GM23248 (cell line): ENCODE data around the gene PIK3R4. TPM values are rescaled to one million over a fixed set of nuclear protein-coding genes. Genes with fewer than 3 reads are reported as not detected.

Source experiments
- DNase-seq: peaks from one replicate; pipeline ENCODE4 v3.0.0-alpha.2; 2015
- H2AFZ ChIP-seq: fragments of 200-600 bp; sonication (generic); 2 replicates; pipeline ENCODE4 v1.6.1; 2016; ENCODE audit warnings: antibody characterized with exemption
- H3F3A ChIP-seq: fragments of 200-600 bp; sonication (generic); 2 replicates; pipeline ENCODE4 v1.6.1; 2016; ENCODE audit warnings: mild to moderate bottlenecking, antibody characterized with exemption, mixed run types; ENCODE audit not compliant: insufficient read depth
- H3K27ac ChIP-seq: fragments of 200-600 bp; sonication (generic); 2 replicates; pipeline ENCODE4 v1.5.1; 2016; ENCODE audit warnings: mild to moderate bottlenecking
- H3K27me3 ChIP-seq: fragments of 200-600 bp; sonication (generic); replicated peaks from 2 replicates; pipeline ENCODE4 v1.6.1; 2016; ENCODE audit warnings: mild to moderate bottlenecking; ENCODE audit not compliant: insufficient read depth
- H3K36me3 ChIP-seq: fragments of 200-600 bp; sonication (generic); 2 replicates; pipeline ENCODE4 v1.6.1; 2016; ENCODE audit warnings: low read depth, mild to moderate bottlenecking
- H3K4me1 ChIP-seq: fragments of 200-600 bp; sonication (generic); 2 replicates; pipeline ENCODE4 v1.6.1; 2016; ENCODE audit warnings: mild to moderate bottlenecking; ENCODE audit not compliant: insufficient read depth
- H3K4me2 ChIP-seq: fragments of 200-600 bp; sonication (generic); one replicate; pipeline ENCODE4 v1.6.1; 2016; ENCODE audit warnings: mild to moderate bottlenecking; ENCODE audit not compliant: unreplicated experiment
- H3K4me3 ChIP-seq: fragments of 200-600 bp; sonication (generic); 2 replicates; pipeline ENCODE4 v1.5.1; 2016; ENCODE audit warnings: mild to moderate bottlenecking
- H3K79me2 ChIP-seq: fragments of 200-600 bp; sonication (generic); 2 replicates; pipeline ENCODE4 v1.6.1; 2016; ENCODE audit warnings: mild to moderate bottlenecking; ENCODE audit not compliant: insufficient read depth
- H3K9ac ChIP-seq: fragments of 200-600 bp; sonication (generic); 2 replicates; pipeline ENCODE4 v1.6.1; 2016; ENCODE audit warnings: mild to moderate bottlenecking
- H3K9me2 ChIP-seq: fragments of 200-600 bp; sonication (generic); 2 replicates; pipeline ENCODE4 v1.6.1; 2016; ENCODE audit warnings: mixed run types, mild to moderate bottlenecking, moderate library complexity; ENCODE audit not compliant: insufficient read depth
- H3K9me3 ChIP-seq: fragments of 200-600 bp; sonication (generic); one replicate; pipeline ENCODE4 v1.6.1; 2017; ENCODE audit warnings: low read depth
- H4K20me1 ChIP-seq: fragments of 200-600 bp; sonication (generic); 2 replicates; pipeline ENCODE4 v1.6.0; 2016; ENCODE audit not compliant: insufficient read depth
- EZH2 ChIP-seq: fragments of 200-600 bp; sonication (generic); IDR thresholded peaks from 2 replicates; pipeline ENCODE4 v1.6.1; 2018; ENCODE audit warnings: antibody characterized with exemption, mild to moderate bottlenecking; ENCODE audit not compliant: insufficient read depth, poor library complexity, severe bottlenecking
- EZH2phosphoT487 ChIP-seq: fragments of 200-600 bp; sonication (generic); IDR thresholded peaks from 2 replicates; pipeline ENCODE4 v1.6.1; 2018; ENCODE audit warnings: antibody characterized with exemption, moderate library complexity, mild to moderate bottlenecking, low read depth; ENCODE audit not compliant: insufficient read depth
- WGBS, 2 experiments: methylation state at CpG; one replicate each; pipeline ENCODE4 v1.1.6; 2015 to 2017; ENCODE audit warnings: low lambda C conversion rate in 2 of 2, low coverage in 1 of 2; ENCODE audit errors: missing lambda C conversion rate in 2 of 2; 5-methylcytosine and 5-hydroxymethylcytosine counted together
- in situ Hi-C: fragments of 300-500 bp; cut with MboI; formaldehyde crosslinking; loops from 2 replicates; pipeline ENCODE4 v1.15.0; 2020
- polyA plus RNA-seq: library from polyadenylated mRNA; unstranded; fragments of >200 nt; fragmentation: Nextera tagmentation; extraction: Ambion mirVana; gene quantifications from 2 replicates; pipeline ENCODE4 v1.2.1, GENCODE V29; 2016
- total RNA-seq: library from RNA; depleted of rRNA; stranded (reverse); fragments of >200 nt; shearing (Covaris generic); gene quantifications from 2 replicates; pipeline ENCODE4 v1.2.3, GENCODE V29; 2014

Gene PIK3R4
- total and polyA plus RNA-seq, 2 experiments from 2014 or later = 19.1 to 20.1 TPM

DNA sequence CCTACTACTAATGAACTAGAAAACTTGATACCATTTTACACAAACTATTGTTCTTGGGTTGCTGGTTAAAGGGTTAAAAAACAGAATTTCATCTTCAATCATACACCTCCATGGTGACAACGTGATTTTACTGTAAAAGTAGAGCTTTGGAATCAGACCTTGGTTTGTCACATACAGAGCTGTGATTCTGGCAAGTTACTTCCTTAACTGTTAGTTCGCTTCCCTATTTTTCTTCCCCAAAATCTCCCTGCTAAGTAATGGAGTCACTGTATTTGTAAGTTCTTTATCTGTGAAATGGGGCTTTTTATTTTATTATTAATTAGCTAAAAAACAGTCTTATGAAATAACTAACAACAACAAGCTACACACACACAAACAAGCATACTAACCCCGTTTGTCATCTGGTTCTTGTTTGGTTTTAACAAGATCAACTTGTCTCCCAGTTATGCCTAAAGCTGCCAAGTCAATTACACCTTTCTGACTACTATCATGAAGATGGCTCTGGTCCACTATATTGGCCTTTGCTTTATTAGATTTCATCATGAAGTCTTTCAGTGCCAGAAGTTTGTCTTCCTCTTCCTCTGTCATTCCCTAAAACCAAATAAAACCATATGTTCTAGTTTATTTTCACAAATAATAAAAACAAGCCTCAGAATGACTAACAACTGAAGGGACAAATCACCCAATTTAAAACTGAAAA lies 38.6 kb downstream of the PIK3R4 start:
- Histone ChIP-seq H3F3A (0 out of 2 replicates have a peak, but pooled peaks cover 6% of the 10 kb centered on the region), H4K20me1 (no peaks in the 10 kb centered on the region), H2AFZ (no peak overlapping the region), H3K27ac (no peak overlapping the region), H3K4me1 (peaks cover 21% of the 10 kb centered on the region), H3K9me3 (no peaks in the 10 kb centered on the region), H3K9ac (no peak overlapping the region), H3K4me3 (no peak overlapping the region), H3K27me3 (no peaks in the 10 kb centered on the region), H3K36me3 (peaks cover 27% of the 10 kb centered on the region), H3K4me2 (no peak overlapping the region), H3K9me2 (no peaks in the 10 kb centered on the region), H3K79me2 (no peaks in the 10 kb centered on the region)
- DNase-seq = no peak
- 39 to 44% methylated on average over 3 of the region's 3 CpGs for WGBS, 2 experiments
- in situ Hi-C loops = no loop called here
- TF ChIP-seq EZH2 (no peak), EZH2phosphoT487 (no peak)

DNA sequence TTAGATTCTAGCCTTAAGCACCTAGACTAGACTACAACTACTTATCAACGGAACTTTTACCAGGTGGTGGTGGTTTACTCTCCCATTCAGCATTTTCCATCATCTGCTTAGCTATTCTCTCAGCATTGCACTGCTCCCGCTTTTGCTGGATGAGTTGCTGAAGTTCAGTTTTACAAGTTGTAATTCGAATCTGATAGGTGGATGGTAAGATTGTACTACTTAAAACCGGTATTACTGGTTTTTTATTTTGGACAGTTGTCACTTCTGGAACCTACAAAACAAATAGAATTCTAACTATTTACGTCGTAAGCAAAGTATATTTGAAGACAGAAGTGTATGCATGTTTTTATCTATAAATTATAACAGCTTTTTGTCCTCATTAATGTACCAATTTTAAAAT lies 41.1 kb downstream of the PIK3R4 start:
- Histone ChIP-seq H3K4me1 (peaks cover 21% of the 10 kb centered on the region), H3K9me3 (no peaks in the 10 kb centered on the region), H3K27me3 (no peaks in the 10 kb centered on the region), H3K36me3 (peaks cover 30% of the 10 kb centered on the region), H3K9ac (no peak overlapping the region), H4K20me1 (no peaks in the 10 kb centered on the region), H3K9me2 (no peaks in the 10 kb centered on the region), H3K4me3 (no peak overlapping the region), H3K4me2 (no peak overlapping the region), H2AFZ (no peak overlapping the region), H3K79me2 (no peaks in the 10 kb centered on the region), H3K27ac (no peak overlapping the region), H3F3A (0 out of 2 replicates have a peak, but pooled peaks cover 13% of the 10 kb centered on the region)
- WGBS, 2 experiments = 78 to 81% methylated on average over 6 of the region's 6 CpGs
- DNase-seq = no peak
- TF ChIP-seq EZH2phosphoT487 = no peak
- no peak for TF ChIP-seq EZH2
- in situ Hi-C loops = no loop called here

DNA sequence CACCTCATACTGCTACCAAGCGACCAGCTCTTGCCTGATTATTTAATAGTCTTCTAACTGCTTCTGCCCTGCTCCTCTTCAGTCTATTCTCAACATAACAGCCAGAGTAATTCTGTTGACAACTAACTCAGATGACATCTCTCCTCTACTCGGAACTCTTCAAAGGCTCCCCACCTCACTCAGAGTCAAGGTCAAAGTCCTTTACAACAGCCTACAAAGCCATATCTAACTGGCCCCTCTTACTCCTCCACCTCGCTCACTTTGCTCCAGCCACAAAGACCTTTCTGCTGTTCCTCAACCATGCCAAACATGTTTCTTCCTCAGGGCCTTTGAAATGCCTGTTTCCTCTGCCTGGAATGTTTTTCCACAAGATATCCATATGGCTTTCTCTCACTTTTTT lies 43.6 kb downstream of the PIK3R4 start:
- no peak overlapping the region for H2AFZ ChIP-seq
- no peaks in the 10 kb centered on the region for H4K20me1 ChIP-seq
- whole genome bisulfite sequencing, 2 experiments = 95 to 99% methylated on average over 3 of the region's 3 CpGs
- no peak for DNase-seq
- no peaks in the 10 kb centered on the region for H3K9me3 ChIP-seq
- no peaks in the 10 kb centered on the region for H3K9me2 ChIP-seq
- 0 out of 2 replicates have a peak, but pooled peaks cover 8% of the 10 kb centered on the region for H3F3A ChIP-seq
- H3K36me3 ChIP-seq = peaks cover 30% of the 10 kb centered on the region
- H3K4me2 ChIP-seq = no peak overlapping the region
- no peak overlapping the region for H3K27ac ChIP-seq
- H3K9ac ChIP-seq = no peak overlapping the region
- no peak overlapping the region for H3K4me3 ChIP-seq
- H3K27me3 ChIP-seq = no peaks in the 10 kb centered on the region
- TF ChIP-seq EZH2 (no peak), EZH2phosphoT487 (no peak)
- H3K4me1 ChIP-seq = peaks cover 1% of the 10 kb centered on the region
- no peaks in the 10 kb centered on the region for H3K79me2 ChIP-seq
- in situ Hi-C loops = no loop called here

DNA sequence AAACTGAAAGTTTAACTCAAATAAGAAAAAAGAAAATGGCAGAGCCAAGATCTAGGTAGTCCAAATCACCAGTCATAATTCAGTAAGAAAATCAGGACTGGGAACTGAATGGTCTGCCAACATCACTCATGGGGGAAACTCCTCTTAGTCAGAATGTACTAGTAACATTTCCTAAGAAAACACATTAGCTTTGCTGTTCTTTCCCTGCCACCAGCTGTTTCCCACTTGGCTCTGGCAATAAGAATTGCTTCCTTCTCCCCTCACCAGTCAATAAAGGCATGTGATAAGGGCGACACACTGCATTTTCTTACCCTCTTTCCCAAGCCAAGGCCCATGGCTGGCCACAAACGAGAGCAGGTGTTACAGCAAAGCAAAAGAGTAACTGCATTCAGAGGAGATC lies 46.1 kb downstream of the PIK3R4 start:
- no peak overlapping the region for H3K4me2 ChIP-seq
- no peak for TF ChIP-seq EZH2phosphoT487
- no peak for TF ChIP-seq EZH2

More for the DNA sequence above, 46.1 kb downstream of the PIK3R4 start:
- Histone ChIP-seq H3K36me3 (peaks cover 21% of the 10 kb centered on the region), H3K9me3 (no peaks in the 10 kb centered on the region), H2AFZ (no peak overlapping the region), H3K27ac (no peak overlapping the region), H3K9ac (no peak overlapping the region), H3K79me2 (no peaks in the 10 kb centered on the region), H3K4me1 (no peaks in the 10 kb centered on the region), H3K9me2 (no peaks in the 10 kb centered on the region), H3F3A (0 out of 2 replicates have a peak, but pooled peaks cover 8% of the 10 kb centered on the region), H3K4me3 (no peak overlapping the region), H4K20me1 (no peaks in the 10 kb centered on the region), H3K27me3 (no peaks in the 10 kb centered on the region)
- 51 to 62% methylated on average over 2 of the region's 2 CpGs for WGBS, 2 experiments
- peak; percentile 26 for DNase-seq
- in situ Hi-C loops = no loop called here
